Stromal cell of bone marrow (primary cell): ENCODE results near the gene MBD3L2.
"Not testable (repeated sequence)": the region's sequence is repeated elsewhere in the genome, so short reads cannot be mapped to it uniquely, and the experiment has no call there.

Experiments
- DNase-seq: peaks from one replicate; pipeline ENCODE4 v3.0.0-alpha.2; 2012; ENCODE audit warnings: low read depth

The MBD3L2 gene

DNA sequence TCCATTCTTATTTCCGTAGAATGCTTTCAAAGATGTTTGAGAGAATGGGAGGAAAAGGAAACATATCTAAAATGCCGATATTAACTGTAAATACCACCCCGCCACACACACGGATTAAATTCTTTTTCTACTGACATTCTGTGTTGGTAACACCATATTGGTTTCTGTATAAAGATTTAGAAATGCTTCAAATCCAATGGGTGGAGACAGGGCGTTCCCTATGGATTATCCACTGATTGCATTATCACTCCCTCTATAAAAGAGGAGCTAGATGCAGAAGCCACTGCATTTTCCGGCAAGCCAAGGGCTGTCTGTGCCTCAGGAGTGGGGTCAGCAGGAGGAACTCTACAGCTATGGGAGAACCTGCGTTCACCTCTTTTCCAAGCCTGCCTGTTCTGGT, at the start of gene MBD3L2:
Gene MBD3L2, plus strand, starts transcription at position 301 of the 400 bp plus-strand sequence. Its CDS starts 53 bp downstream, at position 354.
- DNase-seq: not testable (repeated sequence)

DNA sequence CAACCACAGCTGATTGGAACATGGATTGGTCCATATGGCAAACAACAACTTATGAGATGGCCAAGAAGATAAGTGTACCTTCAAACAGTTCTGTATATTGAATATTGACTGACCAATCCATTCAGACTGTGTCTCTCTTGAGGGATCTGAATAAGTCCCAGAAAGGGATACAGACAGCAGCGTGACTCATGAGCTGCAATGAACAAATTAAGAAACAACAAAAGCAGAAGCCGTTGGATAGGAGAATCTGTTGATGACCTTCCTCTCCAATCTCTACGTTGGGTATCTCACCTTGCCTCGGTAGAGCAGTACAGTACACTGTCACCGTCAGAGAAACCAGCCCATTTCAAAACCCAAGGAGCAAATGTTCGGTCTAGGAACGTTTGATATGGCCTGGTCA, 49.2 kb upstream of the MBD3L2 start:
- no peak for DNase-seq

DNA sequence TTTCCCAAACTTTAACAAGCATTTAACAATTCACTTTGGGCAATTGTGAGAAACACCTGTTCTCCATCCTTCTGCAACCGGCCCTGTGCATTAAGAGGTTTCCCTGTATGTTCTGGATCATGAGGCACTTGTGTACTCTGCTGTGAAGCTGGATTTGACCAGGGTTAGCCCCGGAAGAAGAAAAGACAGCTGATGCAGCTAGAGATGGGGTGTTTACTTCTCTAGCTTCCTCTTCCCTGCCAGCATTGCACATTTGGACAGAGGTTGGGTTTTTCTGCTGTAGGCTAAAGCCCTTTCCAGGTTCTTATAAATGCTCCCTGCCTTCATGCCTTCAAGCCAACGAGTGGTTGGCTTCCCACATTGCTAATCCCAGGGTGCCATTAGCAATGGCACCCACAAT, 48.8 kb upstream of the MBD3L2 start:
- DNase-seq: no peak

DNA sequence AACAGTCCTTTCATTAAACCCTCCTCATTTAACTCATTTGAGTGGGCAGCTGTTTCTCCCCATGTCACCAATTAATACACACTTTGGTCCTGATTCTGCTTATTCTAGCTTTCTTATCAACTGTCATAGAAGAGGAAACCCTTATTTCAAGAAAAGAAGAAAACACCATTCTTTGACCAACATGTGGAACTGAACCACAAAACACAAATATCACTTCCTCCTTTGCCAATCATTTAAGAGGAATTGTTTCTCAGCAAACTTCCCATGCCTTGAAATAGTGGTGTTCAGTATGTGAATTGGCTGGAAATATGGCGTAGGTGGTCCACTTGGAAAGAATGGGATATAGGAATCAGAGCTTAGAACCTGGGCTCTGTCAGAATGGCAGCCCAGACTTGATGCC, 48.3 kb upstream of the MBD3L2 start:
- DNase-seq: no peak

DNA sequence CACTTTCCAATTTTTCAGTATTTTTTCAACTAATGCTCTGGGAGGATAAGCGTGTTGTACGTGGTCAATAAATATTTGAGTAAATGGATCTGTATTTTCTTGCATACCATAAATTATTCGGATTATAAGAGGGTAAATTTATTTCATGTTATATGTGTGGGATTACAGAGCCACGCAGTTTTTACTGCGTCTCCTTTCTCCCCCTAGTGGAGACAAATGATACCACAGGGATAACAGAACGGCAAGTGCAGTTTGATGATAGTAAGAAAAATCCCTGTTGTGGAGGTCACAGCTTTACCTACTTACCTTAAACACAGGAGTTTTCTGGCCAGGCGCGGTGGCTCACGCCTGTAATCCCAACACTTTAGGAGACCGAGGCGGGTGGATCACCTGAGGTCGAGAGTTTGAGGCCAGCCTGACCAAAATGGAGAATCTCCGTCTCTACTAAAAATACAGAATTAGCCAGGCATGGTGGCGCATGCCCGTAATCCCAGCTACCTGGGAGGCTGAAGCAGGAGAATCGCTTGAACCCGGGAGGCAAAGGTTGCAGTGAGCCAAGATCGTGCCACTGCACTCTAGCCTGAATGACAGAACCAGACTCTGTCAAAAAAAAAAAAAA, 44.7 kb upstream of the MBD3L2 start:
- DNase-seq: no peak

DNA sequence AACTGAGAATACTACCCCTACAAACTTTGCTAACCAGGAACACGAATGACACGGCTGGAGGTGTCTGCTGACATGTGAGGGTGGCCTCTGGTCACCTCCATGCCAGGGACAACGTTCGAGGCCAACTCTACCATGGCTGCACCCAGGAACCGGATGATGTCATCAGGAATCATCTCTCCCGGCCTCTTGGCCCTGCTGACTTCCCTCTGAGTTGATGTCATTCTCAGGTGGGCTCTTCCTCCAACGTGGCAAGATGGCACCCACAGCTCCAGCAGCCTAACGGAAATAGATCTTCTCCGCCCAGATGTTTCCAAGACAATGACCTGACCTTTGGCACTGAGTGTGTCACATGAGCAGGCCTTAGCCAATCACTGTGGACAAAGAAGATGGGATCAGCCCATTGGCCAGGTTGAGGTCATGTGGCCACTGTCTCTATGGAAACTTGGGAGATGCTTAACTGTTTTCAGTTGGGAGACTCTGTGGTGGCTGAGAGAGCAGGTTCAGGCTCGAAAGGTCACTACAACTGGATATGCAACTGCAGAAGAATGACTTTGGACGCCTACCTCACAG, 42.9 kb upstream of the MBD3L2 start:
- DNase-seq: no peak

DNA sequence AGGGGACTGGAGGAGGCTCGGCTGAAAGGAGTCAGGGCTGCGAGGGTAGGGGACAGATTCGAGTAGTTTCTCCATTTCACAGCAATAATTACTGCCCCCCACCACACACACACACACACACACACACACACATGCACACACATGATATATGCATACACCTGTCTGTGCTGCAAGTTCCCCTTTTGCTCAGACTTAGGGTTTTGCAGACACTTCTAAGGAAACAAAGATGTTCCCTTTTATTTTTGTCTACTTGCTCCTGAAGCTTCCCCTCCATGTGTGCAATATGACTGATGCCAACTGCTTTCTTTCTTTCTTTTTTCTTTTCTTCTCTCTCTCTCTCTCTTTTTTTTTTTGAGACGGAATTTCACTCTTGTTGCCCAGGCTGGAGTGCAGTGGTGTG, 41.3 kb upstream of the MBD3L2 start:
- no peak for DNase-seq

DNA sequence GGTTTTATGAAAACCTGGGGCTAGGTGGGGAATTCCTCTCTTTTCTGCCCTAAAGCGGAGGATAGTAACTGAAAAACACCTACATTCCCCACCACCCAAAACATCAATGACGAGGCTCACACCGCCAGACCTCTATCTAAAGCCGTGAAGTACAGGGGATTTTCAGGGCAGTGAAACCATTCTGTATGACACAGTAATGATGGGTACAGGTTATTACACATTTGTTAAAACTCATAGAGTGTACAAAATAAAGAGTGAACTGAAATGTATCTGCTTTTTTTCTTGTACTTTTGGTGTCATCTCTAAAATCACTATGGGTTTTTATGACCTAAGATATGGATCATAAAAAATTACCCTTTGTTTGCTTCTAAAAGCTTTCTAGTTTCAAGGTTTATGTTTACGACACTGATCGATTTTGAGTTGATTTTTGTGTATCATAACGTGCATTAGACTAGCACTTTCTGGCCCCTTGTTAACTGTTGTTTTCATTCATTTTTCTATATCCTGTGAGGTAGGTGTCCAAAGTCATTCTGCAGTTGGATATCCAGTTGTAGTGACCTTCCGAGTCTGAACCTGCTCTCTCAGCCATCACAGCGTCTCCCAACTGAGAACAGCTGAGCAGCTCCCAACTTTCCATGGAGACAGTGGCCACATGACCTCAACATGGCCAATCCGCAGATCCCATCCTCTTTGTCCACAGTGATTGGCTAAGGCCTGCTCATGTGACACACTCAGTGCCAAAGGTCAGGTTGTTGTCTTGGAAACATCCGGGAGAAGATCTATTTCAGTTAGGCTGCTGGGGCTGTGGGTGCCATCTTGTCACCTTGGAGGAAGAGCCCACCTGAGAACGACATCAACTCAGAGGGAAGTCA, 38.2 kb upstream of the MBD3L2 start:
- DNase-seq: no peak

DNA sequence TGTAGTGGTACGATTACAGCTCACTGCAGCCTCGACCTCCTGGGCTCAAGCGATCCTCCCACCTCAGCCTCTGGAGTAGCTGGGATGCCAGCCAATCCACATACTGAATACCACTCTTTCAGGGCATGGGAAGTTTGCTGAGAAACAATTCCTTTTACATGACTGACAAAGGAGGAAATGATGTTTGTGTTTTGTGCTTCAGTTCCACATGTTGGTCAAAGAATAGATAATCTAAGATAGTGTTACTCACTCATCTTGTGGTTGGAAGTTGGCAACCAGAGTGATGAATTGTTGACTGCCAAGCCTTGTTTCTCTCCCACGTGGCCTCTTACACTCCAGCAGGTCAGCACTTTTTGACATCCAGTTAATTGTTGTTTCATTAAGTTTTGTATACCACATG, 35.4 kb upstream of the MBD3L2 start:
- no peak for DNase-seq

DNA sequence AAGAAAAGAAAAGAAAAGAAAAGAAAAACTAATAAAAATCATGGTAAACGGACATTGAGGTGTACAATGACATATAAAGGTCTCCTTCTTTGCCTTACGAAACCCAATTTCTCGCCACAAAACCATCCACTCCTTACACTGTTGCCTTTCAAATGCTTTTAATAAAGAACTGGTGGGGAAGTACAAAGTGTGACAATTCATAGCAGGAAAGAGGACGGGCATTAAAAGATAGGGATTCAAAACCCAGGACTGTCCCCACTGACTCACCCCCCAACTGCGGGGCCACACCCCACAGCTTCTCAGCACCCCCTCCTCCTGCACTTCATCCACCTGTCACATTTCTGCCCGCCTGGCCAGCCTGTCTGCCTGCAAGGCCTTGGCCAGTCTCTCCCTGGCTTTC, 30.3 kb upstream of the MBD3L2 start:
- DNase-seq: no peak

DNA sequence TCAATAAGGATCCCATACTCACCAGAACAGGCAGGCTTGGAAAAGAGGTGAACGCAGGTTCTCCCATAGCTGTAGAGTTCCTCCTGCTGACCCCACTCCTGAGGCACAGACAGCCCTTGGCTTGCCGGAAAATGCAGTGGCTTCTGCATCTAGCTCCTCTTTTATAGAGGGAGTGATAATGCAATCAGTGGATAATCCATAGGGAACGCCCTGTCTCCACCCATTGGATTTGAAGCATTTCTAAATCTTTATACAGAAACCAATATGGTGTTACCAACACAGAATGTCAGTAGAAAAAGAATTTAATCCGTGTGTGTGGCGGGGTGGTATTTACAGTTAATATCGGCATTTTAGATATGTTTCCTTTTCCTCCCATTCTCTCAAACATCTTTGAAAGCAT, 27.8 kb upstream of the MBD3L2 start, which contains the start of gene MBD3L2B:
Gene MBD3L2B, minus strand, starts transcription at position 101 of the 400 bp plus-strand sequence. Its CDS starts 34 bp downstream, at position 67.
- DNase-seq: not testable (repeated sequence)

DNA sequence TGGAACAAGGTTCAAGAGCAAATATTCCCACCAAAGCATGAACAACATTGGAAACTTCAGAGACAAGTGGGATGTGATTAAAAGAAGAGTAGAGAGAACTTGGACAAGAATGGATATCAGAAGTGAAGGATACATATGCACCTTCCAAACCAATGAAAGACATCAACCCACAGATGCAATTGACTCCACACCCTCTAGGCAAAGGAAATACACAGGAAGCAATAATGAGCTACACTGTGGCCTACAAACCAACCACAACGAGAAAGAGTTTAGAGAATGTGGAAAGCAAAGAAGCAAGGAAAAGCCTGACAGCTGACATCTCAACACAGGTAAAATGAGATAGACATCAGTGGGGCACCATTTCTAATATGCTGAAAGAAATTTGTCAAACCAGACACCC, 20.3 kb upstream of the MBD3L2 start:
- DNase-seq: not testable (repeated sequence)

DNA sequence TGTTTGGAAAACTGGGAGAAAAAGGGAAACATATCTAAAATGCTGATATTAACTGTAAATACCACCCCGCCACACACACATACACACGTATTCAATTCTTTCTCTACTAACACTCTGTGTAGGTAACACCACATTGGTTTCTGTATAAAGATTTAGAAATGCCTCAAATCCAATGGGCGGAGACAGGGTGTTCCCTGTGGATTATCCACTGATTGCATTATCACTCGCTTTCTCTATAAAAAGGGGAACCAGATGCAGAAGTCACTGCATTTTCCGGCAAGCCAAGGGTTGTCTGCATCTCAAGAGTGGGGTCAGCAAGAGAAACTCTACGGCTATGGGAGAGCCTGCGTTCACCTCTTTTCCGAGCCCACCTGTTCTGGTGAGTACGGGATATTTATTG, 18.8 kb upstream of the MBD3L2 start, which contains the start of gene MBD3L5:
Gene MBD3L5, plus strand, starts transcription at position 301 of the 400 bp plus-strand sequence. Its CDS starts 34 bp downstream, at position 335.
- DNase-seq: not testable (repeated sequence)

DNA sequence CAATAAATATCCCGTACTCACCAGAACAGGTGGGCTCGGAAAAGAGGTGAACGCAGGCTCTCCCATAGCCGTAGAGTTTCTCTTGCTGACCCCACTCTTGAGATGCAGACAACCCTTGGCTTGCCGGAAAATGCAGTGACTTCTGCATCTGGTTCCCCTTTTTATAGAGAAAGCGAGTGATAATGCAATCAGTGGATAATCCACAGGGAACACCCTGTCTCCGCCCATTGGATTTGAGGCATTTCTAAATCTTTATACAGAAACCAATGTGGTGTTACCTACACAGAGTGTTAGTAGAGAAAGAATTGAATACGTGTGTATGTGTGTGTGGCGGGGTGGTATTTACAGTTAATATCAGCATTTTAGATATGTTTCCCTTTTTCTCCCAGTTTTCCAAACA, 9.0 kb upstream of the MBD3L2 start, which contains the start of gene MBD3L4:
Gene MBD3L4, minus strand, starts transcription at position 101 of the 400 bp plus-strand sequence. Its CDS starts 35 bp downstream, at position 66.
- DNase-seq: not testable (repeated sequence)

DNA sequence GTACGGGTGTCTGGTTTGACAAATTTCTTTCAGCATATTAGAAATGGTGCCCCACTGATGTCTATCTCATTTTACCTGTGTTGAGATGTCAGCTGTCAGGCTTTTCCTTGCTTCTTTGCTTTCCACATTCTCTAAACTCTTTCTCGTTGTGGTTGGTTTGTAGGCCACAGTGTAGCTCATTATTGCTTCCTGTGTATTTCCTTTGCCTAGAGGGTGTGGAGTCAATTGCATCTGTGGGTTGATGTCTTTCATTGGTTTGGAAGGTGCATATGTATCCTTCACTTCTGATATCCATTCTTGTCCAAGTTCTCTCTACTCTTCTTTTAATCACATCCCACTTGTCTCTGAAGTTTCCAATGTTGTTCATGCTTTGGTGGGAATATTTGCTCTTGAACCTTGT, 7.6 kb upstream of the MBD3L2 start:
- DNase-seq: not testable (repeated sequence)

DNA sequence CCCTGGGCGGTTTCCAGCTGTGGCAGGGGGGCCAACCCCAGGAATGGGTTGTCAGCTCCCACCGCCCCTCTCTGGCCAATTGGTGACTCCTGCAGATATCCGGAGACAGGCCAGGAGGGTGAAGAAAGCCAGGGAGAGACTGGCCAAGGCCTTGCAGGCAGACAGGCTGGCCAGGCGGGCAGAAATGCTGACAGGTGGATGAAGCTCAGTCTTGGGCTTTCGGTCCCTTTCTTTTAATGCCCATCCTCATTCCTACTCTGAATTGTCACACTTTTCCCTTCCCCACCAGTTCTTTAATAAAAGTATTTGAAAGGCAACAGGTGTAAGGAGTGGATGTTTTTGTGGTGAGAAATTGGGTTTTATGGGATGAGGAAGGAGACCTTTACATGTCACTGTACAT, 2.3 kb downstream of the MBD3L2 start:
- not testable (repeated sequence) for DNase-seq

DNA sequence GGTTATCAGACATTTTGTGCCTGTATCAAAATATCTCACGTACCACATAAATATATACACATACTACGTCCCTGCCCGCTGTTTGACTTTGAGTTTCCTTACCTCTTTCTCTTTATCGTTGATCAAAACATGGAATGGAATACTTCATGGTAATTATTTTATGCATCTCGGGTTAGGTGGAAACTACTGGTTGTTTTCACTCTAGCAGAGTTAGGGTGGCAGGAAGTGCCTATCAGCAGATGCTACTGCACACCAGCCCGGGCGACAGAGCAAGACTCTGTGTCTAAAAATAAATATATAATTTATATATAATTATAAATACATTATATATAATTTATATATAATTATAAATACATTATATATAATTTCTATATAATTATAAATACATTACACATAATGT, 3.8 kb downstream of the MBD3L2 start:
- DNase-seq: not testable (repeated sequence)

DNA sequence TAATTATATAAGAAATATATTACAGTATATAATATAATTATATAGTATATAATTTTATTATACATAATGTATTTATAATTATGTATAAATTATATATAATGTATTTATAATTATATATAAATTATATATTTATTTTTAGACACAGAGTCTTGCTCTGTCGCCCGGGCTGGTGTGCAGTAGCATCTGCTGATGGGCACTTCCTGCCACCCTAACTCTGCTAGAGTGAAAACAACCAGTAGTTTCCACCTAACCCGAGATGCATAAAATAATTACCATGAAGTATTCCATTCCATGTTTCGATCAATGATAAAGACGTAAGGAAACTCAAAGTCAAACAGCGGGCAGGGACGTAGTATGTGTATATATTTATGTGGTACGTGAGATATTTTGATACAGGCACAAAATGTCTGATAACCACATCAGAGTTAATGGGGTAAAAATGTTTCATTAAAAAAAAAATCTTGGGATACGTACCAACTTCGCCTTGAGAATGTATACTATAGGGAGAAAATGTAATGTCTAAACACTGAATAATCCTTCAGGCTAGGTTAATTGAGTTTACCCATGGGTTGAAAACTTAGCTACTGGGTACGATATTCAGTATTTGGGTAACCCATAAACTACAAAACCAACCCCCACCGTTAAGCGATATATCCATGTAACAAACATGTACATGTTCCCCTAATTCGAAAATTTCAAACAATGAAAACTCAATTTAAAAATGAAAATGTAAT, 5.7 kb downstream of the MBD3L2 start:
- DNase-seq: not testable (repeated sequence)

DNA sequence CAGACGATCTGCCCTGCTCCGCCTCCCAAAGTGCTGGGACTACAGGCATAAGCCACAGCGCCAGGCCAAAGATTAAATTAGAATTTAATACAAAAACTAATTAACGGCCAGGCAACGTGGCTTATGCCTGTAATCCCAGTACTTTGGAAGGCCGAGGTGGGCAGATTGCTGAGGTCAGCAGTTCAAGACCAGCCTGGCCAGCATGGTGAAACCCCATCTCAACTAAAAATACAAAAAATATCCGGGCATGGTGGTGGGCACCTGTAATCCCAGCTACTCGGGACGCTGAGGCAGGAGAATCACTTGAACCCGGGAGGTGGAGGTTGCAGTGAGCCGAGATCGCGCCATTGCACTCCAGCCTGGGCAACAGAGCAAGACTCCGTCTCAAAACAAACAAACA, 6.6 kb downstream of the MBD3L2 start:
- not testable (repeated sequence) for DNase-seq

DNA sequence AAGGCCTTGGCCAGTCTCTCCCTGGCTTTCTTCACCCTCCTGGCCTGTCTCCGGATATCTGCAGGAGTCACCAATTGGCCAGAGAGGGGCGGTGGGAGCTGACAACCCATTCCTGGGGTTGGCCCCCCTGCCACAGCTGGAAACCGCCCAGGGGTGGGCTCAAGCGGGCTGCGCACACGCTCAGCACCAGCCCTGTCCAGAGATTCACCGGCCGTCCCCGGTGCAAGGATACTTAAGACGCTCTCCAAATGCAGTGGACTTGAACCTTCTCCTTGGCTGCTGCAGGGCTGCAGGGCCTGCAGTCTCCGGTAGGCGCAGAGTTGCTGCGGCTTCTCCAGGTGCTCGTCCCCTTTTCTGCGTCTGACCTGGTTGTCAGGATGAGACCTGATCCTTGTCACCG, 7.2 kb downstream of the MBD3L2 start:
- DNase-seq: not testable (repeated sequence)

DNA sequence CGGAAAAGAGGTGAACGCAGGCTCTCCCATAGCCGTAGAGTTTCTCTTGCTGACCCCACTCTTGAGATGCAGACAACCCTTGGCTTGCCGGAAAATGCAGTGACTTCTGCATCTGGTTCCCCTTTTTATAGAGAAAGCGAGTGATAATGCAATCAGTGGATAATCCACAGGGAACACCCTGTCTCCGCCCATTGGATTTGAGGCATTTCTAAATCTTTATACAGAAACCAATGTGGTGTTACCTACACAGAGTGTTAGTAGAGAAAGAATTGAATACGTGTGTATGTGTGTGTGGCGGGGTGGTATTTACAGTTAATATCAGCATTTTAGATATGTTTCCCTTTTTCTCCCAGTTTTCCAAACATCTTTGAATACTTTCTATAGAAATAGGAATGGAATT, 9.5 kb downstream of the MBD3L2 start, which contains the start of gene MBD3L3:
Gene MBD3L3, minus strand, starts transcription at position 101 of the 400 bp plus-strand sequence. Its CDS starts 71 bp downstream, at position 30.
- not testable (repeated sequence) for DNase-seq

DNA sequence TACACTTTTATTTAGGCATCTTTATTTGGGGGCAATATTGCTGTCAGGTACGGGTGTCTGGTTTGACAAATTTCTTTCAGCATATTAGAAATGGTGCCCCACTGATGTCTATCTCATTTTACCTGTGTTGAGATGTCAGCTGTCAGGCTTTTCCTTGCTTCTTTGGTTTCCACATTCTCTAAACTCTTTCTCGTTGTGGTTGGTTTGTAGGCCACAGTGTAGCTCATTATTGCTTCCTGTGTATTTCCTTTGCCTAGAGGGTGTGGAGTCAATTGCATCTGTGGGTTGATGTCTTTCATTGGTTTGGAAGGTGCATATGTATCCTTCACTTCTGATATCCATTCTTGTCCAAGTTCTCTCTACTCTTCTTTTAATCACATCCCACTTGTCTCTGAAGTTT, 10.9 kb downstream of the MBD3L2 start:
- not testable (repeated sequence) for DNase-seq
